Testis (tissue), 3 donors: ENCODE data around the gene DOHH. TPM values are rescaled to one million over a fixed set of nuclear protein-coding genes. Genes with fewer than 3 reads are reported as not detected.

Experiments used
- DNase-seq: peaks from one replicate; pipeline ENCODE4 v3.0.0-alpha.2; 2019
- H3K27ac ChIP-seq, 2 donors: fragments of 200-600 bp; sonication (generic); one replicate each; pipeline ENCODE4 v1.5.1; 2019
- H3K27me3 ChIP-seq: fragments of 200-600 bp; sonication (generic); one replicate; pipeline ENCODE4 v1.5.1; 2019
- H3K36me3 ChIP-seq: fragments of 200-600 bp; sonication (generic); one replicate; pipeline ENCODE4 v1.5.1; 2017; ENCODE audit warnings: low read depth; ENCODE audit errors: missing control alignments
- H3K4me1 ChIP-seq: fragments of 200-600 bp; sonication (generic); one replicate; pipeline ENCODE4 v1.5.1; 2019
- H3K4me3 ChIP-seq, 2 donors: fragments of 200-600 bp; sonication (generic); one replicate each; pipeline ENCODE4 v1.5.1; 2017 to 2019
- H3K9me3 ChIP-seq: fragments of 200-600 bp; sonication (generic); one replicate; pipeline ENCODE4 v1.5.1; 2017
- CTCF ChIP-seq, 3 experiments: fragments of 450-650 bp in 2 of 3; fragments of 200-600 bp in 1 of 3; sonication (generic) in 1 of 3; IDR thresholded peaks; one replicate each; pipeline ENCODE4 v1.5.1; 2016 to 2019; ENCODE audit warnings: antibody characterized with exemption in 3 of 3, mild to moderate bottlenecking in 2 of 3, moderate library complexity in 1 of 3
- POLR2A ChIP-seq: fragments of 450-650 bp; IDR thresholded peaks from one replicate; pipeline ENCODE4 v1.6.1; 2017; ENCODE audit warnings: antibody characterized with exemption, mild to moderate bottlenecking, moderate library complexity
- WGBS, 2 donors: methylation state at CpG; one replicate each; pipeline ENCODE4 v1.1.5; 2018; 5-methylcytosine and 5-hydroxymethylcytosine counted together
- intact Hi-C: fragments of 100-400 bp; cut with DNase I; formaldehyde crosslinking; loops from one replicate; pipeline ENCODE4 v1.15.1; 2023; ENCODE audit warnings: low total_unique reads
- polyA plus RNA-seq: library from polyadenylated mRNA; stranded (reverse); fragments of 350-450 nt; fragmentation: Illumina TruSeq; extraction: RNeasy Lipid Tissue Mini Kit (QIAGEN cat#74804); gene quantifications from one replicate; pipeline ENCODE4 v1.2.3, GENCODE V29; 2014; ENCODE audit warnings: low read depth, low replicate concordance; ENCODE audit not compliant: insufficient read depth
- total RNA-seq, 2 donors: library from RNA; depleted of rRNA; stranded (reverse); fragments of >200 nt; gene quantifications; one replicate each; pipeline ENCODE4 v1.2.3, GENCODE V29; 2016

The DOHH gene
- total and polyA plus RNA-seq, 3 donors from 2014 or later, result 10.7 to 29.1 (median 23.5) TPM

- intact Hi-C loops, result no loop called here
- TF ChIP-seq CTCF (IDR thresholded peaks at IDR 0.05) (no peak), POLR2A (no peak)
- 93 to 94% methylated on average over 13 to 14 of the region's 14 CpGs for WGBS, 2 donors
- Histone ChIP-seq H3K36me3 (no peaks in the 10 kb centered on the region), H3K27me3 (no peaks in the 10 kb centered on the region), H3K4me3 (no peak overlapping the region), H3K4me1 (peaks cover 35% of the 10 kb centered on the region), H3K9me3 (no peaks in the 10 kb centered on the region), H3K27ac (peak overlapping the region in 1 of 2 donors; percentile 66)
- DNase-seq, result no peak
Measured at GRCh38 chr19:3535563-3535965, 35.1 kb upstream of the DOHH start.

DNA sequence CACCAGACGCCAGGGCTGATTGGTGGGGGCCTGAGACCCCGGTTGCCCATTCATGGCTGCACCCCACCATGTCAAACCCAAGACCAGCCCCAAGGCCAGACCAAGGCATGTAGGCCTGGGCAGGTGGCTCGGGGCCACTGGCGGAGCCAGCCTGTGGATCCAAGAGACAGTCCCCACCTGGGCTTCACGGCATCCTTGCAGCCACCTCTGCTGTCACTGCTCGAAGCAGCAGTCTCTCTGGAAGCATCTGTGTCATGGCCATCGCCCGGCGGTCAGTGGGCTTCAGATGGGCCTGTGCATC is 34.7 kb upstream of the DOHH start:
- Histone ChIP-seq H3K36me3 (no peaks in the 10 kb centered on the region), H3K9me3 (no peaks in the 10 kb centered on the region), H3K4me1 (peaks cover 35% of the 10 kb centered on the region), H3K27ac (no peak overlapping the region), H3K4me3 (no peak overlapping the region), H3K27me3 (no peaks in the 10 kb centered on the region)
- TF ChIP-seq POLR2A (no peak), CTCF (IDR thresholded peaks at IDR 0.05) (no peak)
- WGBS, 2 donors, result 95% methylated on average over 9 of the region's 9 CpGs; no CpG with 5 or more reads in 1 of the 2 donors
- intact Hi-C loops, result no loop called here
- DNase-seq, result no peak

- TF ChIP-seq CTCF (IDR thresholded peaks at IDR 0.05) (no peak), POLR2A (no peak)
- Histone ChIP-seq H3K27me3 (no peaks in the 10 kb centered on the region), H3K27ac (no peak overlapping the region), H3K36me3 (no peaks in the 10 kb centered on the region), H3K4me1 (peaks cover 35% of the 10 kb centered on the region), H3K4me3 (no peak overlapping the region), H3K9me3 (no peaks in the 10 kb centered on the region)
- no peak for DNase-seq
- 92 to 95% methylated on average over 25 to 38 of the region's 38 CpGs for WGBS, 2 donors
- intact Hi-C loops, result no loop called here
Measured at GRCh38 chr19:3534375-3535234, 34.1 kb upstream of the DOHH start.

DNA sequence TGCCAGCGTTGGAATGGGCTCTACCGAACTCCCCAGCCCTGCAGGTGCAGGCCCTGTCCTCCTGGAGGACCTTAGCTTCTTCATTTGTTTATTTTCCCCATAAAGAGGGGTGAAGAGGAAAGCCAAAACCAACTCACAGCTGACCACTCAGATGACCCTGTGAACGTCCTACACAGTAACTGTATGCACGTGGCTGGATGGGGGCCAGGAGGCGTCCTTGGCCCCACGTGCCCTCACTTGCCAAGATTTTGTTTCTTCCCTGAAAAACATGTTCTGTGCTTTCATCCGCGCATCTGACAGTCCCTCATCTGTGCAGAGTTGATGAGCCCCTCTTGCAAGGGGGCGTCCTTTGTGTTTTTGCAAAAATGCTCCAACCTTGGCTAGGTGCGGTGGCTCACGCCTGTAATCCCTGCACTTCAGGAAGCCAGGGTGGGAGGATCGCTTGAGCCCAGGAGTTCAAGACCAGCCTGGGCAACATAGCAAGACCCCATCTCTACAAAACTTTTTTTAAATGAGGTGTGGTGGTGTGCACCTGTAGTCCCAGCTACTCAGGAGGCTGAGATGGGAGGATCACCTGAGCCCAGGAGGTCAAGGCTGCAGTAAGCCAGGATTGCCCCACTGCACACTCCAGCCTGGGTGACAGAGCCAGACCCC is 33.2 kb upstream of the DOHH start:
- Histone ChIP-seq H3K4me3 (no peak overlapping the region), H3K27ac (no peak overlapping the region), H3K9me3 (no peaks in the 10 kb centered on the region), H3K27me3 (no peaks in the 10 kb centered on the region), H3K4me1 (peaks cover 29% of the 10 kb centered on the region), H3K36me3 (no peaks in the 10 kb centered on the region)
- TF ChIP-seq CTCF (IDR thresholded peaks at IDR 0.05), result no peak
- TF ChIP-seq POLR2A, result no peak
- peak; percentile 82 for DNase-seq
- intact Hi-C loops, result no loop called here
- 47 to 63% methylated on average over 12 of the region's 12 CpGs for WGBS, 2 donors
